Breast epithelium (tissue), 4 donors: ENCODE results near the gene SCAF8. TPM values are rescaled to one million over a fixed set of nuclear protein-coding genes. Genes with fewer than 3 reads are reported as not detected.

Source experiments
- DNase-seq, 2 donors: peaks; one replicate each; pipeline ENCODE4 v3.0.0-alpha.2; 2019; ENCODE audit warnings: low spot score in 2 of 2
- H3K27ac ChIP-seq, 2 donors: fragments of 200-600 bp; sonication (generic) in 1 of 2; one replicate each; pipeline ENCODE4 v1.5.1; 2016 to 2019; ENCODE audit warnings: mild to moderate bottlenecking in 1 of 2
- H3K27me3 ChIP-seq, 2 donors: fragments of 200-600 bp; sonication (generic) in 1 of 2; one replicate each; pipeline versions ENCODE4 v1.5.1 to v1.6.0; 2017 to 2019; ENCODE audit warnings: control low read depth in 1 of 2, mild to moderate bottlenecking in 1 of 2
- H3K36me3 ChIP-seq: fragments of 200-600 bp; one replicate; pipeline ENCODE4 v1.5.1; 2019
- H3K4me1 ChIP-seq, 2 donors: fragments of 200-600 bp; sonication (generic); one replicate each; pipeline ENCODE4 v1.5.1; 2016 to 2019; ENCODE audit warnings: control low read depth in 1 of 2
- H3K4me3 ChIP-seq, 3 donors: fragments of 200-600 bp; sonication (generic); 1 replicate in 2 of 3; 2 replicates in 1 of 3; pipeline ENCODE4 v1.5.1; 2016 to 2019; ENCODE audit warnings: mild to moderate bottlenecking in 3 of 3, moderate library complexity in 2 of 3
- H3K9me3 ChIP-seq, 2 donors: fragments of 200-600 bp; sonication (generic) in 1 of 2; one replicate each; pipeline ENCODE4 v1.5.1; 2016 to 2019; ENCODE audit warnings: control low read depth in 1 of 2
- CTCF ChIP-seq, 3 donors: fragments of 450-650 bp; IDR thresholded peaks; one replicate each; pipeline ENCODE4 v1.5.1; 2016 to 2017; ENCODE audit warnings: antibody characterized with exemption in 3 of 3, mild to moderate bottlenecking in 3 of 3, moderate library complexity in 3 of 3
- POLR2A ChIP-seq: fragments of 450-650 bp; IDR thresholded peaks from one replicate; pipeline ENCODE4 v1.6.1; 2016; ENCODE audit warnings: antibody characterized with exemption, mild to moderate bottlenecking, moderate library complexity
- POLR2AphosphoS5 ChIP-seq, 3 donors: sonication (generic); formaldehyde crosslinking; IDR thresholded peaks; one replicate each; pipeline ENCODE4 v1.6.1; 2017; ENCODE audit warnings: antibody characterized with exemption in 3 of 3
- intact Hi-C: fragments of 100-400 bp; cut with DNase I; formaldehyde crosslinking; loops from one replicate; pipeline ENCODE4 v1.15.1; 2023; ENCODE audit warnings: low total_unique reads
- total RNA-seq, 3 donors: library from RNA; depleted of rRNA; stranded (reverse); fragments of >200 nt; gene quantifications; one replicate each; pipeline ENCODE4 v1.1.0, GENCODE V29; 2016

Gene SCAF8
- total RNA-seq, 3 donors from 2014 or later, result 38.9 to 58.0 (median 41.0) TPM

- Histone ChIP-seq H3K4me3 (no peak overlapping the region), H3K9me3 (no peaks in the 10 kb centered on the region), H3K27me3 (no peaks in the 10 kb centered on the region), H3K27ac (no peak overlapping the region), H3K36me3 (no peaks in the 10 kb centered on the region), H3K4me1 (no peaks in the 10 kb centered on the region)
- DNase-seq, result no peak
- TF ChIP-seq POLR2A (no peak), CTCF (IDR thresholded peaks at IDR 0.05) (no peak), POLR2AphosphoS5 (IDR thresholded peaks at IDR 0.05) (no peak)
- intact Hi-C loops, result no loop called here
Measured at GRCh38 chr6:154690857-154691256, 42.4 kb upstream of the SCAF8 start.

GRCh38 chr6:154696661-154697060, 36.6 kb upstream of the SCAF8 start:
- DNase-seq, result no peak
- TF ChIP-seq CTCF (IDR thresholded peaks at IDR 0.05), result no peak
- no peak for TF ChIP-seq POLR2AphosphoS5 (IDR thresholded peaks at IDR 0.05)
- TF ChIP-seq POLR2A, result no peak
- H3K4me3 ChIP-seq, result no peak overlapping the region
- intact Hi-C loops, result no loop called here
- no peak overlapping the region for H3K27ac ChIP-seq
- H3K36me3 ChIP-seq, result no peaks in the 10 kb centered on the region
- no peaks in the 10 kb centered on the region for H3K4me1 ChIP-seq
- no peaks in the 10 kb centered on the region for H3K27me3 ChIP-seq
- H3K9me3 ChIP-seq, result no peaks in the 10 kb centered on the region

- TF ChIP-seq POLR2A, result no peak
- no peak for TF ChIP-seq CTCF (IDR thresholded peaks at IDR 0.05)
- TF ChIP-seq POLR2AphosphoS5 (IDR thresholded peaks at IDR 0.05), result no peak
- Histone ChIP-seq H3K9me3 (no peaks in the 10 kb centered on the region), H3K4me1 (no peaks in the 10 kb centered on the region), H3K36me3 (no peaks in the 10 kb centered on the region), H3K27ac (no peak overlapping the region), H3K27me3 (no peaks in the 10 kb centered on the region), H3K4me3 (no peak overlapping the region)
- intact Hi-C loops, result no loop called here
- DNase-seq, result no peak
Measured at GRCh38 chr6:154703124-154703523, 30.1 kb upstream of the SCAF8 start.

GRCh38 chr6:154705471-154706113, 27.6 kb upstream of the SCAF8 start:
- H3K27ac ChIP-seq, result no peak overlapping the region
- H3K27me3 ChIP-seq, result no peaks in the 10 kb centered on the region
- H3K36me3 ChIP-seq, result no peaks in the 10 kb centered on the region
- no peak overlapping the region for H3K4me3 ChIP-seq
- no peaks in the 10 kb centered on the region for H3K4me1 ChIP-seq
- H3K9me3 ChIP-seq, result no peaks in the 10 kb centered on the region
- no peak for DNase-seq
- intact Hi-C loops, result no loop called here
- TF ChIP-seq CTCF (IDR thresholded peaks at IDR 0.05), result no peak

- no peak for TF ChIP-seq CTCF (IDR thresholded peaks at IDR 0.05)
- TF ChIP-seq POLR2A, result no peak
- TF ChIP-seq POLR2AphosphoS5 (IDR thresholded peaks at IDR 0.05), result no peak
- H3K27me3 ChIP-seq, result no peaks in the 10 kb centered on the region
- no peaks in the 10 kb centered on the region for H3K36me3 ChIP-seq
- H3K27ac ChIP-seq, result no peak overlapping the region
- no peak for DNase-seq
- H3K9me3 ChIP-seq, result no peaks in the 10 kb centered on the region
- intact Hi-C loops, result no loop called here
- H3K4me1 ChIP-seq, result no peaks in the 10 kb centered on the region
- H3K4me3 ChIP-seq, result no peak overlapping the region
Measured at GRCh38 chr6:154706389-154706788, 26.8 kb upstream of the SCAF8 start.
